Stimulated activated CD4-positive, alpha-beta T cell treated with anti-CD3 and anti-CD28 coated beads, Interleukin-4, amount 100 ng/mL, for 48 hours (primary cell): Measurements from ENCODE around the gene SOX9.

Experiments
- DNase-seq, 2 donors: peaks; one replicate each; pipeline ENCODE4 v3.0.0-alpha.2; 2020; ENCODE audit warnings: low read depth in 2 of 2

Gene SOX9

DNA sequence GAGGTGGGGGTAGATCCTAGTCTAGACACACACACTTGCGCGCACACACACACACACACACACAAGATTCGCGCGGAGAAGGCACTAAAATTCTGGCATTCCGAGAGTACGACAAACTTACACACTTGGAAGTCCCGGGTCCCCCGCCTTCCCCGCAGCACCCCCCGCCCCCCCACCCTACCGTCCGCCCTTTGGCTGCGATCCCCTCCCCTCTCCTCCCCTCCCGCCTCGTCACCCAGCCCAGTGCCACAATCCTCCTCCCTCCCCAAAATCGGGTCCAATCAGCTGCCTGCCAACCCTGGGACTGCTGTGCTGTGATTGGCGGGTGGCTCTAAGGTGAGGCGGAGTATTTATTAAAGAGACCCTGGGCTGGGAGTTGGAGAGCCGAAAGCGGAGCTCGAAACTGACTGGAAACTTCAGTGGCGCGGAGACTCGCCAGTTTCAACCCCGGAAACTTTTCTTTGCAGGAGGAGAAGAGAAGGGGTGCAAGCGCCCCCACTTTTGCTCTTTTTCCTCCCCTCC, at the start of gene SOX9:
TSS of gene SOX9 (plus strand) at position 379 of the 522 bp plus-strand sequence. CDS start 372 bp downstream, outside the sequence.
- DNase-seq = no peak

DNA sequence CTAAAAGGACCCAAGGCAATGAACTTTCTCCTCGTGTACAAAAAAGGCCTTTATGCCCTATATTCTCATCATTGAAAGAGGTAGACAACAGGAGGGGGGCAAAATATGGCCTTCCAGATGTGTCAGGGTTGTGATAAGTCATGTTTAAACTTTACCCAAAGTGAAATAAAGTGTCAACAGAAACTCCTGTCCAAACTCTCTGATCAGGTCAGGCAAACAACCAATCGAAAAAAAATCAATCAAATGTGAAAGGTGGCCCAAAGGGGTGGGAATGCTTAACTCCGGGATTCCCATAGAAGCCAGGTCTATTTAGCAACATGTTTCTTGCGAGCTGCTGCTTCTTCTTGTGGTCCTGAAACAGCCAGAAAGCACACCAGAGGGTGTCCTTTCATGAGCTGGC, 49.5 kb upstream of the SOX9 start:
- no peak for DNase-seq

DNA sequence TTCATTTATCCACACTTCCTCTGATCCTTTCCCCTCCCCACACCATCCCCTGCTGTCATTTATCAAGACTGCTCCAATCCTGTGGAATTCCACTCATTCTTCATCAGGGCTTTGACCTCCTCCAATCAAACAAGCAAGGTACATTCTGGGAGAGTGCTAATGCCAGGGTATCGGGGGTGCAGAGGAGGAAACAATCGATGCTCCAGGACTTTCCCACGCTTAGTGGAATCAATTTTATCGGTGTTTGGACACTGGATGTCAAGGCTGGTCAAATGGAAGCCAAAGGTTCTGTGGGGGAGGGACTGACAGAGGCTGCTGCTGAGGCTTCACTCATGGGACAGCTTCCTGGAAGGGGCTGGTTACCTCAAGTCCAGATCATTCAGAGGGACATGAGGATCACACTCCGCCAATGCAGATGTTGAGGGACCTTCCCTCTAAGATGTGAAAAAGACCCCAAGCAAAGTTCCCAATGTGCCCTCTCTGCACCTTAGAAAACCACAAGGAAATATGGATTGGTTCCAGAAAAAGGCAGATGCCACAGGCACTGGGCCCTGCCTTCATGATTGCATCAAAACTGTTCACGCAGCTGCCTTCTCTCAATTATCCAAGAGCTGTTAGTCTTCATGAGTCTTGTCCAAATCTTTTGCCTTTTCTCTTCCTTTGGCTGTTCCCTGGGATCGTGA, 44.7 kb upstream of the SOX9 start:
- DNase-seq = no peak

DNA sequence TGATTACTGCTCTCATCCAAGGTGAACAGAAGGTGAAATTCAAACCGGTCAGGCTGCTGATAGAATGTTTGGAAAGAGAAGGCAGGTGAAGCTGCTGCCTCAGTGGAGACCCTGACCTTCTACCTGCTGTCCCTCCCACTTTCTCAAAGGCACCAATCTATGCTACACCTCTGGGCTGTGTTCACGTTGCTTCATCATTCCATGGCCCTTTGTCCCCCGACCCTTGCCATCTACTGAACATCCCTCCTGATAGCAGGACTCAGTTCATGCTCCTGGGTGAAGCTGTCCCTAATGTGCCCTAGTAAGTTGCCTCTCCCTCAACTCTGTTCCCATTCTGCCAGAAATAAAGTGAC, 44.2 kb upstream of the SOX9 start:
- DNase-seq = no peak

DNA sequence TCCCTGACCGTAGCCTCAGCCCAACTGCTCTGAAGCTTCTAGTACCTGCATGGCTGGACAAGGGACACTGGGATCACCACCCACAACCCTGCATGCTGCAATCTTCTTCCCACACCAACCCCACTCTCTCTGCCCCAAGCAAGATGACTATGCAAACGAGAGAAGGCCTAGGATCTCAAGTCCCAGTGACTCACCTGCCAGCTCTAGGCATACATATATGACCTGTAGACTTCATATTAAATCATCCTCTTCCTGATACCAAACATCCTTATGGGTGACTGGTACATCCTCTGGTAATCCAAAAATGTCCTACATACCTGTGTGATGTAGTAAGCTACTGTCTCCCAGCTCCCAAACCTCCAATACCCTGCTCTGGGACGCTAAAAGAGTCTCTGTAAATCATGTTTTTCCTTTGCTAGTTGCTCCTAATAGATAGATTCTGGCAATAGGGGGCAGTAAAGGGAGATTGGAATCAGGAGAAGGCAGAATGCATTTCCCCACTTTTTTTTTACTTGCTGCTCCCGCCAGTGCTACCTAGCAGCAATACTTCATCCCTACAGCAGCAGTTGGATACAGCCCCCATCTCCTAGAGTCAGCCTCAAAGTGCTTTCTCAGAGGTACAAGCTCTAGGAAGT, 43.4 kb upstream of the SOX9 start:
- no peak for DNase-seq

DNA sequence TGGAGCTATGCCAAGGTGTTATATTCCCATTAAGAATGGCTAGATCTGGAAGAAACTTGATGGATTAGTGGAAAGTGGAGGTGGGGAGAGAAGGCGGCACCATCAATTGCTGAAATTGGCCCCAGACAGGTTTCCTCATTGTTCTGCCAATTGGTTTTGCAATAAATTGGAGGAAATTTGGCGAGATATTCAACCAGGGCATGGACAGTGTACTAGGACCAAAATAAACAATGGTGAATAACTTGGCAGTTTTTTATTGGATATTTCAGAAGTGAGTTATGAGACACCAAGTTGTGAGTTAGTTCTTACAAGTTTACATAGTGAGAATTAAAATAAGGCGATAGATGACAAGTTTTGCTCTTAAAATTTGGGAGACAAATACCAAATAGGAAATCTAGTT, 41.1 kb upstream of the SOX9 start:
- DNase-seq = no peak

DNA sequence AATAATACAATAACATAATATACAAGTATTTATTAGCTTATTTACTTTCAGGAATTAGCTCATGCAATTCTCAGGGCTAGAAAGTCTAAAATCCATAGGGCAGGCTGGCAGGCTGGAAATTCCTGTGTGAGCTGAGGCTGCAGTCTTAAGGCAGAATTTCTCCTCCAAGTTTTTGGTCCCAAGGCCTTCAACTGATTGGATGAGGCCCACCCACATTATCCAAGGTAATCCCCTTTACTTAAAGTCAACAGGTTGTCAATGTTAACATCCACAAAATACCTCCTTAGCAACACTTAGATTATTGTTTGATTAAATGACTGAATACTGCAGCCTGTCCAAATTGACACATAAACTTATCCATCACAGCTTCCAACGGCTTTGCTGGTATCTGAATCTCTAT, 32.9 kb upstream of the SOX9 start:
- no peak for DNase-seq

DNA sequence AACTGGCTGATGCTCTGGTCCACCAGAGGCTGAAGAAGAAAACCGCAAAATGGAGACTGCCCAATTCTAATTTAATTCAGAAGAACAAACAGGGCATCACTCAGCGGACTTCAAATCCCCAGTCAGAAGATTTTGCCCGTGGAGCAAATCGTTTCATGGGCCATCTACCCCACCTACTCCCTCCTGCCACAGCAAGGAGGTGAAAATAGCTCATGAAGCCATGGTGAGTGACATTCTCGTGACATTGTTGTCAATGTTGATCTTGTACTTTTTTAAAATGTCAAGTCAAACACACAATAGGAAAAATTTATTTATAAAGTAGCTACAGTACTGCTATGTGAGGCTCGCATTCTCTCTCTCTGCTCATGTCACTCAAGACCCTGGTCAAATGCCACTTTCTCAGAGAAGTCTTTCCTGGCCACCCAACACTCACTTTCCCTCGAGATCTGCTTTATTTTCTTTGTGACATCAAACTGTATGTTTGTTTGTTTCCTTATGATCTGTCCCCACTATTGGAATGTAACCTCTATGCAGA, 31.3 kb upstream of the SOX9 start:
- DNase-seq = no peak

DNA sequence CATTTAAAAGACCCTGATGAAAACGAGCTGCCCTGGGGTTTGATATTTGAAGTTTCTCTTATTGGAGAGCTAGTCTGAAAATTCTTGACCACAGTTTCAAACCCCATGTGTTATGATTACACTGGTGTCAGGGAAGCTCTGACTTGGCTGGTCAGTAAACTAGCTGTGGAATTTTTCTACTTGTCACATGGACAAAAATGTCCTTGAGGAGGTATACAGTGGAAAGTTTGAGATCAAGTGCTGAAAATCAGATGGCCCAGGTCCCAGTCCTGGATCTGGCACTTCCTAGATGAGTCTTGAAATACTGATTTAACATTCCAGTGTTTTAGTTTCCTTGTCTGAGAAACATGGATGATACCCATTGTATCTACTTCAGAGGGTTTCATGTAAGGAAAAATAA, 30.7 kb upstream of the SOX9 start:
- no peak for DNase-seq

DNA sequence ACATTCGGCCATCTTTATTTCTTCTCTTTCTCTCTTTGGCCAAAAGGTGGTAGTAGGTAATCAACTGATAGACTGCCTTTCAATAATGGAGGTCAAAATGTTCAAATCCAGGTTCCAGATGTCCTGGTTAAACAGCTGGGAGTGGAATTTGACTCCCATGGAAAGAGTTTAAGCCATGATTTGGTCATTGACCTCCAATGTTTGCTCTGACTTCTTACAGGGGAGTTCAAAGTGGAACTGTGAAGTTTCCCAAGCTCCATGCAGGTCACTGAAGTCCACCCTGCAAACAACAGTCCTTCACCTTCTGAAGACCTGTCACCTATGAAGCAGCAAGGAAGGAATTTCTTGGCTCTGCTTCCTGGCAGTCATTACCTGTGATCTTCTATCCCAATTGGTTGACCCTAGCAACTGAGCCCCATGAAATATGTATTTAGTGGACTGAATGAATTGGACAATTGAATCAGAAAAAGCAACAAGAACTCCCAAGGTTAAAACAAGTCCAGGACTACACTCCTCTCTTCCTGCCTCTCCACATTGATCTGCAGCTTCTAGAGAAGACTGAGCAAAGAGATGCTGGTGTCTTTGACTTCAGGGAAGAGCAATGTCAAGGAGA, 28.0 kb upstream of the SOX9 start:
- DNase-seq = no peak

DNA sequence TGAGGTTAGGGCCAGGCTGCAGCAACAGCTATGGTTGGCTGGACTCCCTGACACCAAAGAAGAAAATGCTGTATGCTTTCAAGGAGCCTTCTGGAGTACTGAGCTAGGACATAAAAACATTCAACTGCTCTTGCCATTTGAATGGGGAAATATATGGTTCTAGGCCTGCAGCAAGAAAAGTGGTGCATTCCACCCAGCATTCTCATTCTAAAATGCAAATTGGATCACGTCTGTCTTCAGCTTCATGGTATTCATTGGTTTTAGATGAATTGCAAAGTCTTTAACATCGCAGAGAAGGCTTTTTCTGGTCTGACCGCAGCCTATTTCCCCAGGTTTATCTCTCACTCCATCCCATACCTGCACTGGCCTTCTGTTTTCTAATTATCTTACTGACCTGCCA, 27.1 kb upstream of the SOX9 start:
- no peak for DNase-seq

DNA sequence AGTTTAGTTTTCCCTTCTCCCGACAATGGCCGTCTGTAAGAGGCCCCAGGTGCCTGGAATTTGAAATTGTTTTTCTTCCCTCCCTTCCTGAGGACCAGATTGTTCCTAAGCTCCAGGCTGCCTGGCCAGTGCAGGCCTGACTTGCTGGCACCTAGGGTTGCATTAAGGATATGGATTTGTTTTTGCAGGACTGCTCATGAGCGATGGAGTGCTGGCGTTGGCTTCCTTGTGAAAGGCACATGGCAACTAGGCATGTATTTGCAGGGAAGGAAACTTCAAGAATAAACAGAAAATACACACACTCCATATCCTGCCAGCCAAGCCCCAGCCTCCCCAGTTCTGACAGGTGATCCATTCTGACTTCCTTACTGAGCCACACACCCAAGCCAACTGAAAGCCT, 25.5 kb upstream of the SOX9 start:
- no peak for DNase-seq

DNA sequence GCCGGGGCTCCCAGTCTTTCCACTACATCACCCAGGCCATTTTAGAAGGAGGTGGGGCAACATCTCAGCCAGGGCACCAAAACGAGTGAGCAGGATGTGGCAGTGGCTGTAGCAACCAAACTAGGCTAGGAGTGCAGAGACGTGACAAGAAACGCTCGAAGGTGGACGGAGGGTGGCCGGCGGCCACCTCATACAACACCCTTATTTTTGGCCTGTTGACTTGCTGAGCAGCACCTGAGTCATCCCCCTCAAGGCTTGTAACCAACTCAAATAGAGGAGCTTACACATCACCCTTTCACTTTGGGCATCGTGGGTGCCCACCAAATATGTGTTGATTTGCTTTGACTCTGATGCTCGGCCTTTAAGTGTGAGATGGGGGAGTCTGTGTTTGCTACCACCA, 23.7 kb upstream of the SOX9 start:
- no peak for DNase-seq

DNA sequence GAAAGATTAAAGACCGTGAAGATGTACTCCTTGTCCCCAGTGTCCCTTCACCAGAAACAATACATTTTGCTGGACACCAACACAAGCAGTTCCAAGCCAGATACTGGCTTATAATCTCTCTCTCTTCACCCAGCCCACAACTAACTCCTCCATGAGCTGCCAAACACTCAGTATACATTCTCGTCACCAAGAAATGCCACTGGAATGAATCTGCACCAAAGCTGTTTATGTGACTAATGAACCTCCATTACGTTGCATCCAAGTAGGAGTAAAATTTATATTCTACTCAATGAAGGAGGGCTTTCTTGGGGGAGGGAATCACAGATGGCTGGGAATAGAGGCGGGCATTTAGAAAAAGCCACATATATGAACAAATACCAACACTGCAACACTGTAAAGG, 20.9 kb upstream of the SOX9 start:
- no peak for DNase-seq

DNA sequence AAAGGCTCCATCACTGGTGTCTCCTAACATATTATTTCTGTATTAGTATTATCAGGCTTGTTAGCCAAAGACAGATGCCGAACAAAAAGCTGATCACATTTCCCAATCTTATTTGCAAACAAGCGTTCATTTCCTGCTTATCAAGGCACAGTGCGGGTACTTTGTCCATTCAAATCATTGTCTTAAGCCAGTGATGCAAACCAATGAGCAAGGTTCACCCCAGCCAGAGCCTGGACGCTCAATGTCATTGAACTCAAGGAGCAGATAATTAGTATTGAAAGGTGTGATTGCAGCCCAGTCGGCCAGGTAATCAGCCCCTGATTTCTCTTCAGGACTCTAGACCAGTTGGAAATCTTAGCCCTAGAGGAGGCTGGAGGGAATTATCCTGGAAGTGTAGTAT, 20.4 kb upstream of the SOX9 start:
- DNase-seq = no peak

DNA sequence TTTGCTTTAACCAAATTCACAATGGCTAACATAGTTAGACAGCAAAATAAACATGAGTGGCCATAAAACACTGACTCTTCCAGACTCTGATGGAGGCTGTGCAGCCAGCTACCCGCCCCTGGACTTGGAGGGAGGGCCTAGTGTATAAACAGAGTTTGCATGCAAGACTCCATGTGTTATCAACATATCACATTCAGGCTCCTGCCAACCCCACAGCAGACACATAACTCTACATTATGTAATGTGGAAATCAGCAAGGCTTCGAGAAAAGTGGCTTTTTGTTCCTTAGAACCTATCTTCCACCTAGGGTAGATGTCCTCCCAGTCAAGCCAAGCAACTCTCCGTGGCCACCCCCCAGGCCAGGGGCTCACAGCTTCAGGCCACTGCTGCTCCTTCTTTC, 19.3 kb upstream of the SOX9 start:
- no peak for DNase-seq

DNA sequence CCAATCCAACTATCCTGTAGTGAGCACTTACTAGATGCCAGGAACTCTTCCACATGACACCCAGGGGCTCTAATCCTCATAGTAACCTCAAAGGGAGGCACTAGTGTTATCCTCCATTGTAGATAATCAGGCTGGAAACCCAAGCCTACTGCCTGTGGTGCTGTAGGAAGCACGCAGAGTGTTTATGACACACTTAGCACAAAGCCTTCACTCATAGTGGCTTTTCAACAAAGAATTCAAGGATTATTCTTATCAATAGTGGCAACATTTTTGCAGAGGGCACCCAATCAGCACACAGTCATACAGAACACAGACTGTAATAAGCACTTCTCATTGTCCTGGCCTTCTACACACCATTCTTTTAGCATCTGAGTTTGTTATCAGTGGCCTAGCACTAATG, 18.5 kb upstream of the SOX9 start:
- DNase-seq = no peak

DNA sequence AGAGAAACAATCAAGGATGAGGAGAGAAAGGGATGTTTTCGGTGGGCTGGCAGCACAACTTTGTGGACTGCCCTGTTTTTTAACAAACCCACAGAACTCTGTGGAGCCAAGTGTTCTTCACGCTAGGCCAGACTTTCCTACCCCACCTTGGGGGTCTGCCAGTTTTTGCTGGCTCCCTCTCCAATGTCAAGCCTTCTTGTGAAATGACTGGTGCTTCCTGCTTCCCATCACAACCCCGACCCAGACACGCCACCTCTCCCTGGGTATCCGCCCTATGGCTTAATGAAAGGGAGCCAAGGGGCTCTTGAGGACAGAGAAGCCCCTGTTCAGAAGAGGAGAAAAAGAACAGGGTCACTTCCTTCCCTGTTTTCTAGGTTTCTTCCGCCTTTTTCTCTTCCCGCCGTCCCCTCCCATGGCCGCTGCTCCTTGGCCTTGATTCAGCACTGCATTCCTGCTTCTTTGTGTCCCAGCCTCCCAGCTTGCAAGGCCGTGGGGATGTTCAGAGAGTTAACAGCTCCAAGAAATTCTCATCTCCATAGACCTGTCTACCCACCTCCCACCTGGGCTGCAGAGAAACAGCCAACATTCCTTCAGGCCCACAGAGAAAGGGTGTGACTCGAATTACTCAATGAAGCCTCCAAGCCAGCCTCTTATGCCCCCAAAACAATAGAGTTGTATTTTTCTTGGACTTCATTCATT, 16.5 kb upstream of the SOX9 start:
- no peak for DNase-seq

DNA sequence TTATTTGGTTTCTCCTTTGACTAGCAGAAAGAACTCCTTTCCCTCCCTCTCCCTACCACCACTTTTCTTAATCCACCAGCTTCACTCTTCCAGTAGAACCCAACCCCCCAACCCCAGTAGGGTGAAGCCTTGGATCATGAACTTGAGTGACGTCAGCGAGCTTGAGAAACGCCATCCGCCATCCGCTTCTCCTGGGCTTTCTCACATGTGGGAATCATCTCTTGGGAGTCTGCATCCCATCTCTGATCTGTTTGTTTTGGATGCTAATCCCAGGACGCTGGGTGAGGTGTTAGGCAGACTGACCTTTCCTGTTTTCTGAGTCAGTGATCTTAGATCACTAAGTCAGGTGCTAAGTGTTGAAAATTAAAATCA, 16.0 kb upstream of the SOX9 start:
- no peak for DNase-seq

DNA sequence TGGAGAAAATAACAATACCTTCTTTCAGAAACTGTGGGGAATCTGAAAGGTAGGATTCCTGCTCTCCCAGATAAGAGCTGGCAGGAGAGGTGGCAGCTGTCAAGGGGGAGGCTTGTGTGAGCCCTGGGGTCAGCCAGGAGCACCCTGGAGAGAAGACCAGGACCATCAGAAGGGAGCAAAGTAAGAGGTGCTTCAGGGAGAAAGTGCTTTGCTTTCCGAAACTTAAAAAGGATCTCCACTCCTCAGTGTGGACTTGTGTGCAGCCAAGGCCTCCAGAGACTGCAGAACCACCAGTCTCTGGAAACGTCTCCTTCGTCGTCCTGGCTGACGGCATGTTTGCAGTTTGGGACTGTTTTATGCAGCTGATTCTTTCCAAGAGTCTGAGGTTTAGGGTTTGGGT, 13.7 kb upstream of the SOX9 start:
- DNase-seq = no peak

DNA sequence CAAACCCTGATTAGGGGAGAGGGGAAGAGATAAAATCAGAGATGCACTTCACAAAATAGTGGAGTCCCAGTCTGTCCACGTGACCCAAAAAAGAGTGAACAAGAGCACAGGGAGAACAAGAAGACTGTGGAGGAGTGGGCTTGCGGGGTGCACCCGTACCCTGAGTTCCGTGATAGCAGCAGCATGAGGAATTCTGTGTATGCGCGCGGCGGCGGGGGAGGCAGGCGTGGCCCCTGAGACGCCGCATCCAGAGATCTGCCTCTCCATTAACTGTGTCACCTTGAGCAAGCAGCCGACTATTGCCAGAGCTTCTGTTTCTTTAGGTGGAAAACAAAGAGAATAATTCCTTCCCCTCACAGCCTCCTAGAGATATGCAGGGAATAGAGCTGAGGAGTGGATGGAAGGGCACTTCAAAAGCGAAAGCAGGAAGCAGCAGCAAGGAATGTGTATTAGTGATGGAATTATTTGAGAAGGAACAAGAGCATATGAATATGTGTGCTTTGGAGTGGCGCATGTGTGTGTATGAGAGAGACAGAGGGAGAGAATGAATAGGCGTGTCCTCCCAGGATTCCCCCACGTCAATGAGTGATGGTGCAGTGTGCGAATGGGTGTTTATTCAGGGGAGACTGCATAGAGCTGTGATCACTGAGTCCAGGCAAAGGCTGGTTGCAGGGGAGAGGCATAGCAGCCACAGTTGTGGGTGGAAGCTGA, 10.4 kb upstream of the SOX9 start:
- DNase-seq = no peak

DNA sequence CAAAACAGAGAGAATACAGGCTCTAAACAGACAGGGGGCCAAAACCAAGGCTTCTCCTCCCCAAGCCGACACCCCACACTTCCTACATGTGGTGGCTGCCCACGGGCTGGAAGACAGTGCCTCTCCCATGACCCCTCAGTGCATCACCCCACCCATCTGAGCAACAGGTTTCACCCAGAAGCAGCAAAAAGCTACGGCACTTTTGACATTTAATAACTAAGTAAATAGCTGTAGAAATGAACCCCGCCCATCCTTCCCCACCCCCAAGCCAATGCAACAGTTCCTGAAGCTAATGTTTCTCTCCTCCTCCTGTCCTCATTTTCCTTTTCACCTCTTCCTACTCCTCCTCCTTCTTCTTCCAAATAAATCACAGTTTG, 9.9 kb upstream of the SOX9 start:
- no peak for DNase-seq
